H7 (cell line): Measurements from ENCODE around the gene ANKRD44. TPM values are rescaled to one million over a fixed set of nuclear protein-coding genes. Genes with fewer than 3 reads are reported as not detected.

Experiments
- DNase-seq: peaks from one replicate; pipeline ENCODE4 v3.0.0; 2012
- H3K27me3 ChIP-seq: 2 replicates; pipeline ENCODE4 v1.6.0; 2011; ENCODE audit warnings: mild to moderate bottlenecking, low read length; ENCODE audit not compliant: control insufficient read depth, insufficient read depth
- H3K36me3 ChIP-seq: replicated peaks from 2 replicates; pipeline ENCODE4 v1.5.1; 2011; ENCODE audit warnings: low read length; ENCODE audit not compliant: control insufficient read depth, insufficient read depth
- H3K4me3 ChIP-seq: 2 replicates; pipeline ENCODE4 v1.5.1; 2011; ENCODE audit warnings: low read depth, mild to moderate bottlenecking, control low read depth, low read length, moderate library complexity; ENCODE audit not compliant: insufficient read depth
- total RNA-seq: library from RNA; depleted of rRNA; stranded (reverse); fragments of >200 nt; shearing (Covaris generic); gene quantifications from 2 replicates; pipeline ENCODE4 v1.2.3, GENCODE V29; 2014

ANKRD44 gene
- total RNA-seq, 1 experiment from 2014 or later = 0.76 TPM

DNA sequence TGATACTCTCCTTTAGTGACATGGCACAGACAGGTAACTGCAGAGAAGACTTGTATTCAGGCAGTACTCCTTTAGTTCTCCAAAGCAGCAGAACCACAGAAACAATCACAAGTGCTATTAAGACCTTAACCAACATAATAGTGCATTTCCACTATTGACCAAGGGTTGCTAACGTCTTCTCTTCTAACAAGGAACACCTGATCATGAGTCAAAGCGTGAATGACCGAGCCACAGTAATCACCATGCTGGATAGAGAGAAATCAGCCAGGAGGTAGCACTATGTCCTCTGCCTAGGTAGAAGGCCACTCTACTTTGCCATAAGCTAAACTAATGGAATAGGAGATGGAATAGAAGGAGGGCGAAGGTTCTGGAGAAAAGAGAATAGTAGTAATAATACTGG is 161.0 kb downstream of the ANKRD44 start:
- no peaks in the 10 kb centered on the region for H3K27me3 ChIP-seq
- H3K4me3 ChIP-seq = no peak overlapping the region
- H3K36me3 ChIP-seq = no peaks in the 10 kb centered on the region
- DNase-seq = no peak

DNA sequence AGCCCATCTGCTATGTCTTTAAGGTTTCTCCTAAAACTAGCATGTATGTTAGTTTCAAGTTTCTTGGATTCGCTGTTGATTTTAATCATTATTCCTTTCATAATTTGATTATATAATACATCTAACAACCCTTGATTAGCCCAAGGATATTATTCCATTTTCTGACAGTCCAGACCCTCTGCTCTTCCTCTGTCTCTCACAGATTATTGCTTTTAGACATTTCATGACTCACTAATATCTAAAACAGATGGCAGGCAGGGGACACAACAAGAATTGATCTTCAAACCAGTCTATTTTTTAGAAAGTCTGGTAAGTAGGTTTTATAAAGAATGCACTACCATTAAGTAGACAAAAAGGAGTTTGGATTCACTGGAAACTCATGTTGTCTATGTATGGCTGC is 162.2 kb downstream of the ANKRD44 start:
- Histone ChIP-seq H3K36me3 (no peaks in the 10 kb centered on the region), H3K4me3 (no peak overlapping the region), H3K27me3 (no peaks in the 10 kb centered on the region)
- DNase-seq = no peak

DNA sequence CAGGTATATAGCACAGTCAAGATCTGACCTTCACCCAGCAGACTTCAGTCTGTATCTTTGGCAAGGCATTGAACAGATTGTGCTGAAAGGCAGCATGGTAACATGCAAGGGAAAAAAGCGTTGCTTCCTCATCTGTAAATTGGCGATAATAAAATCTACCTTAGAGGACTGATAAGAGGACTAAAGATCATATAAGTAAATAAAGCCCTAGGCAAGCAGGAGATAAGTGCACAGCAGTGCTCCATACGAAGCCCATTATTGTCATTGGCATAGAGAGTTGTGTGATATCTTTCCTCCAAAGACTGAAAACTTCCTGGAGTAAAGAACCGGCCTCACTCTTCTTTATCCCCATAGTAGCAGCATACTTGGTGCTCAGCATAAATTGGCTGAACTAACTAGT is 162.6 kb downstream of the ANKRD44 start:
- H3K36me3 ChIP-seq = no peaks in the 10 kb centered on the region
- no peaks in the 10 kb centered on the region for H3K27me3 ChIP-seq
- no peak overlapping the region for H3K4me3 ChIP-seq
- DNase-seq = no peak

DNA sequence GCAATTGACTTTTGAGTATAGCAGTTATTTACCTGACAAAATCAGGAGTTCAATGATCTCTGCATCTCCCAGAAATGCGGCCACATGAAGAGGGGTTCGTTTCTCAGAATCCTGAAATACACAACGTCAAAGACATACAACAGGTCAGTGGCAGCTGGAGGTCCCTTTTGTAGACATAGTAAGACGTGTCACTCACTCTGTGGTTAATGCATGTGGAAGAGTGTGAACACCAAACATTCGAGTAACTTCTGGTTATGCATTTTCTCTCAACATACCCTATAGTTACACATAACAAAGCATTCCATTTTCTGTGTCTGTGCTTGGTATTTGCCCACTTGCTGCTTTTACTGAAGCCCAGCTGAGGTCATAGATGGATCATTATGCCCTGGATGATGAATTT is 163.6 kb downstream of the ANKRD44 start:
- H3K27me3 ChIP-seq = no peaks in the 10 kb centered on the region
- no peaks in the 10 kb centered on the region for H3K36me3 ChIP-seq
- no peak for DNase-seq
- H3K4me3 ChIP-seq = no peak overlapping the region

- DNase-seq = no peak
- no peaks in the 10 kb centered on the region for H3K27me3 ChIP-seq
- H3K36me3 ChIP-seq = no peaks in the 10 kb centered on the region
- H3K4me3 ChIP-seq = no peak overlapping the region
Observed at GRCh38 chr2:197145471-197146056, 165.0 kb downstream of the ANKRD44 start.

DNA sequence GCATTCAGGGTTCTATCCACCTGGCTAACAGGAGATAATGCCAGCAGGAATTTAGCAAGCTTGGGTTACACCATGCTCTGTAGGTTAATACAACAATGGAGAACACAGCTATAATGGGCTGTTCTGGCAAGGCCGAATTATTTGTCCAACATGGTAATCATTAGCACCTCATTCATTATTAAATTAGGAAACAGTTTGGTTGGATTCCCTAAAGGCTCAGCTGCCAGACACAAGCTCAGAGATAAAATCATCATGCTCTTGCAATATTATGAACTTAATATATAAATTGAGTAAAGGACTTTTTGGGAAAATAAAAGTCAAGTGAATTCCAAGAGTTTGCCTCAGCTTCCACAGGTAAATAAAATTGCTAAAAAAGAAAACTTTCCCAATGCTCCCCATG is 166.4 kb downstream of the ANKRD44 start:
- Histone ChIP-seq H3K4me3 (no peak overlapping the region), H3K27me3 (no peaks in the 10 kb centered on the region), H3K36me3 (no peaks in the 10 kb centered on the region)
- DNase-seq = no peak

GRCh38 chr2:197141702-197142473 is 168.7 kb downstream of the ANKRD44 start:
- H3K4me3 ChIP-seq = no peak overlapping the region
- H3K36me3 ChIP-seq = no peaks in the 10 kb centered on the region
- DNase-seq = no peak
- H3K27me3 ChIP-seq = no peaks in the 10 kb centered on the region

DNA sequence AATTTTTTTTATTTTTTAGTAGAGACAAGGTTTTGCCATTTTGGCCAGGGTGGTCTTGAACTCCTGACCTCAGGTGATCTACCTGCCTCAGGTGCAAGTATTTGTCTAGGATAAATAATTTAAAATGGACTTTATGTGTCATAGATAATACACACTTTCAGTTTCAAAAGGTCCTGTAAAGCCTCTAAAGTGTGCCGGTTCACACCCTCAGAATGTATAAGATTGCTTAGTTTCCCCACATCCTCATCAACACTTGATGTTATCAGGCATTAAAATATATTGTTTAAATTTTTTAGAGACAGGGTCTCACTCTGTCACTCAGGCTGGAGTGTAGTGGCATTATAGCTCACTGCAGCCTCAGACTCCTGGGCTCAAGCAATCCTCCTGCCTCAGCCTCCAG is 170.5 kb downstream of the ANKRD44 start:
- H3K4me3 ChIP-seq = no peak overlapping the region
- DNase-seq = no peak
- no peaks in the 10 kb centered on the region for H3K27me3 ChIP-seq
- H3K36me3 ChIP-seq = no peaks in the 10 kb centered on the region

DNA sequence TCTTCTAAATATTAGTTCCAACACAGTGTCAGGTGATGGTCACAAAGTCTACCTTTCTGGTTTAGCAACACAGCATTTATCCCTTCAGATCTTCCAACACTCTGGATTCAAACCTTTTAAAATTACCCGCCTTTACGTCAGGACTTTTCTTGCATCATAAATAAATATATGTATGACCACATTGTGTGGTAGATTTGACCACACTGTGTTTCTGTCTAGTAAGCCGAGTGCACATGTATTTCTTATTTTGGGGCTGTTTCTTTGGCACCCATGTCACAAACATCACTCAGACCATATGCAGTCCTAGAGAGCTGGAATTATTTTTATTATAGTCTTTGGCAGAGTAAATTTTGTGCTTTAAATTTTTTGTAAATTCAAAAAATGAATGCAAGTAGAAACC is 172.1 kb downstream of the ANKRD44 start:
- H3K4me3 ChIP-seq = no peak overlapping the region
- H3K27me3 ChIP-seq = no peaks in the 10 kb centered on the region
- DNase-seq = no peak
- no peaks in the 10 kb centered on the region for H3K36me3 ChIP-seq

DNA sequence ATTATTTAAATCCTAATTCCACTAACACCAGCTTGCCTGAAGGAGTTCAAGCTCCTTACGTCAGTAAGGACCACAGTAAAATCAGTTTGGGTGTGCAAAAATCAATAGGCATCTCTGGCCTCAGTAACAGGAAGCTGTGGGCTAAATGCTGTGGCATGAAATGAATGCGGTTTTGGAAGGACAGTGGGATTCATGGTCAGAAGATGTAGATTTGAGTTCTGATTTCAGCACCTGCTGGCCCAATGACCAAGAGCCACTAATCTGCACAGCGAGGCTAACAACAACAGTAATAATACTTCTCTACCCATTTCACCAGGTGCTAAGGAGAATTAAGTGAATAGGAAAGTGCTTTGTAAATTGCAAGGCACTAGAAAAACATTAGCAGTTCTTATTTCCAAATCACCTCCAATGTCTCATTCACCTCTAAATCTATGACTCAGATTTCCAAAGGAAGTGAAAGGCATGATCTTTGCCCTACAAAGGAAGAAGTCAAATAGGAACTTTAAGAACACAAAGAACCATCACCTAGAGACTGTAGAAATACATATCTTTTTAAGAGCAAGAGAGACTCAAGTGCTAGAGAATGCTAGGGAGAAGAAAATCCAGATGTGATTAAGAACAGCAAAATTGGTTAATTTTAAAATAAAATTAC is 172.6 kb downstream of the ANKRD44 start:
- Histone ChIP-seq H3K4me3 (no peak overlapping the region), H3K36me3 (no peaks in the 10 kb centered on the region), H3K27me3 (no peaks in the 10 kb centered on the region)
- DNase-seq = no peak

GRCh38 chr2:197137231-197137630 is 173.3 kb downstream of the ANKRD44 start:
- no peak overlapping the region for H3K4me3 ChIP-seq
- no peaks in the 10 kb centered on the region for H3K27me3 ChIP-seq
- no peak for DNase-seq
- no peaks in the 10 kb centered on the region for H3K36me3 ChIP-seq

DNA sequence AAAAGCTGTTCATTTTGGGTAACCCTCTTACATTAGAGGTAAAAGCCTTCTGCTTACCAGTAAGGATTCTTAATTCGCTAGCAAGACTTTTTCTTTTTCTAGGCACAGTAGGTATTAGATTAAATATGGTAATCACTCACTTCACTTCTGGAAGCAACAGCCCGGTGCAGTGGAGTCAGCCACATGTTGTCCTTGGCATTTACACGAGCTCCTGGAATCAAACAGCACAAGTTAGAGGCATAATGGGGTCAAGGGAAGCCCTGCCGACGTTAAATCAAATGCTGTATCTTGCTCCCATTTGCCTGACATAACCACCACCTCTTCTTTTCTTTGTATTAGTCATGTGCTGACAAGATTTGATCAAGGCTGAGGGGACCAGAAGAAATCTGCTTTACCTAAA is 174.1 kb downstream of the ANKRD44 start:
- no peak for DNase-seq
- no peaks in the 10 kb centered on the region for H3K36me3 ChIP-seq
- H3K4me3 ChIP-seq = no peak overlapping the region
- H3K27me3 ChIP-seq = no peaks in the 10 kb centered on the region

- no peaks in the 10 kb centered on the region for H3K27me3 ChIP-seq
- H3K36me3 ChIP-seq = no peaks in the 10 kb centered on the region
- peak; percentile 18 for DNase-seq
- no peak overlapping the region for H3K4me3 ChIP-seq
Observed at GRCh38 chr2:197135806-197136205, 174.8 kb downstream of the ANKRD44 start.

- no peak for DNase-seq
- no peaks in the 10 kb centered on the region for H3K27me3 ChIP-seq
- H3K4me3 ChIP-seq = no peak overlapping the region
- H3K36me3 ChIP-seq = no peaks in the 10 kb centered on the region
Observed at GRCh38 chr2:197134206-197134605, 176.4 kb downstream of the ANKRD44 start.

- H3K4me3 ChIP-seq = no peak overlapping the region
- DNase-seq = no peak
- no peaks in the 10 kb centered on the region for H3K27me3 ChIP-seq
- no peaks in the 10 kb centered on the region for H3K36me3 ChIP-seq
Observed at GRCh38 chr2:197131558-197131855, 179.1 kb downstream of the ANKRD44 start.
